ENCODE measurements around the gene DDX10.

Gene DDX10

DNA sequence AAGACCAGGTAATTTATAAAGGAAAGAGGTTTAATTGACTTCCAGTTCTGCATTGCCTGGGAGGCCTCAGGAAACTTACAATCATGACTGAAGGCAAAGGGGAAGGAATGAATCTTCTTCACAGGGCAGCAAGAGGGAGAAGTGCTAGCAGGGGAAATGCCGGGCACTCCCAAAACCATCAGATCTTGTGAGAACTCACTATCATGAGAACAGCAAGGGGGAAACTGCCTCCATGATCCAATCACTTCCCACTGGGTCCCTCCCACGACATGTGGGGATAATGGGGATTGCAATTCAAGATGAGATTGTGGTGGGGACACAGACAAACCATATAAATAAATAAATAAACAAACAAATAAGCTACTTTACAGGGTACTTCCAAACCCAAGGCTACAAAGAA lies 42.5 kb upstream of the DDX10 start:
- Histone ChIP-seq H3K9me3 (no peaks in the 10 kb centered on the region), H3K27ac (no peak overlapping the region), H3K36me3 (no peaks in the 10 kb centered on the region), H3K4me3 (ENCODE audit: low read depth in 1 of 2, low read length in 1 of 2) (no peak overlapping the region), H3K4me1 (ENCODE audit: control insufficient read depth in 1 of 2, insufficient read depth in 1 of 2, low read depth in 1 of 2, low read length in 1 of 2) (no peaks in the 10 kb centered on the region), H3K27me3 (peaks cover 14% of the 10 kb centered on the region)
- TF ChIP-seq, protein P1, sequence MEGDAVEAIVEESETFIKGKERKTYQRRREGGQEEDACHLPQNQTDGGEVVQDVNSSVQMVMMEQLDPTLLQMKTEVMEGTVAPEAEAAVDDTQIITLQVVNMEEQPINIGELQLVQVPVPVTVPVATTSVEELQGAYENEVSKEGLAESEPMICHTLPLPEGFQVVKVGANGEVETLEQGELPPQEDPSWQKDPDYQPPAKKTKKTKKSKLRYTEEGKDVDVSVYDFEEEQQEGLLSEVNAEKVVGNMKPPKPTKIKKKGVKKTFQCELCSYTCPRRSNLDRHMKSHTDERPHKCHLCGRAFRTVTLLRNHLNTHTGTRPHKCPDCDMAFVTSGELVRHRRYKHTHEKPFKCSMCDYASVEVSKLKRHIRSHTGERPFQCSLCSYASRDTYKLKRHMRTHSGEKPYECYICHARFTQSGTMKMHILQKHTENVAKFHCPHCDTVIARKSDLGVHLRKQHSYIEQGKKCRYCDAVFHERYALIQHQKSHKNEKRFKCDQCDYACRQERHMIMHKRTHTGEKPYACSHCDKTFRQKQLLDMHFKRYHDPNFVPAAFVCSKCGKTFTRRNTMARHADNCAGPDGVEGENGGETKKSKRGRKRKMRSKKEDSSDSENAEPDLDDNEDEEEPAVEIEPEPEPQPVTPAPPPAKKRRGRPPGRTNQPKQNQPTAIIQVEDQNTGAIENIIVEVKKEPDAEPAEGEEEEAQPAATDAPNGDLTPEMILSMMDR (IDR thresholded peaks at IDR 0.05) = no peak

DNA sequence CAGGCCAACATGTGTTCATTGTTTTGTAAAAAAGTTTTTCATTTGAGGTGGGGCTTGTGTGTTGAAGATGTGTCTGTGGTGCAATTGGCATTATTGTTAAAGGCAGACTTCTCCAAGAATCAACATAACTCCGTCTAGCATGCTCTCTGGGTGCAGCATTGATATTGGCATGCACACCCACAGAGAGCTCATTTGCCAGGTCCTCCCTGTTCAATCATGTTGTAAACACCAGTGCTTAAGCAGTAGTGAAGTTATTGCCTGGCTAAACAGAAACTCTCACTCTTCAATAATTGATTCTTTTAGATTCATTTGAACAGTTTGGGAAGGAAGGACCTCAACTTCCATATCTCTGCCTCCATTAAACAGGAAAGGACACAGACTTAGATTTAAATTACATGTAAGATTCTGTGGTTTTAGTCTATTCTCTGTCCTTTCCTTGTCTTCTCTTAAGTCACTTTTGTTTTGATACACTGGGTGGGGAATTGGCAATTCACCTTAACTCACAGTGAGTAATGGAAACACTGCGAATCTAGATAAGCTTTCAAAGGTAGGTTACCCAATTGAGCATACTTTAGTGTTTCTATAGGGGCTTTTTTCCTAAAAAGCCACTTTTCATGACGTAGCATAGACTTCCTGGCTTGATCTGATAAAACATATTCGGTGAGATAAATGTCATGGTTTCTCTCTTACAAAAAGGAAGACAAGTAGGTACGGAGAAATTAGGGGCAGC lies 40.5 kb upstream of the DDX10 start:
- Histone ChIP-seq H3K4me1 (ENCODE audit: control insufficient read depth in 1 of 2, insufficient read depth in 1 of 2, low read depth in 1 of 2, low read length in 1 of 2) (no peaks in the 10 kb centered on the region), H3K9me3 (peaks cover 4% of the 10 kb centered on the region), H3K27me3 (no peaks in the 10 kb centered on the region), H3K4me3 (ENCODE audit: low read depth in 1 of 2, low read length in 1 of 2) (no peak overlapping the region), H3K36me3 (no peaks in the 10 kb centered on the region), H3K27ac (no peak overlapping the region)
- TF ChIP-seq, protein P1 (IDR thresholded peaks at IDR 0.05) = no peak

DNA sequence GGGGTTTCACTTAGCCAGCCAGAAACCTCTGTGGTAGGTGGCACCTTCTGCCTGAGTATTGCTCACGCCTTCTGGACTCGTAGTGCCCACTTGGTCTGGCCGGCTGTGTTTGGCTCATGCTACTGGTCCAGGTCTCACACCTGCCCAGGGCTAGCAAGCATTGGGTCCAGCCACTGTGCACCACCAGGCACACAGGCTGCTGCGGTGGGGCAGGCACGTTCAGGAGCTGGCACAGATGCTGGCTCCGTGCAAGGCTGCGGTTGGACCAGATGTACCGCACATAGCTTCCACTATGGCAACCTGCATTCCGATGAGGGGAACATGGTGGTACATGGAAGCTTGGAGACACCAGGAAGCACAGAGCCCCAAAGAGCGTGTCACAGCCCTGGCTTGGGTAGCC lies 36.5 kb upstream of the DDX10 start:
- H3K9me3 ChIP-seq = peaks cover 4% of the 10 kb centered on the region
- no peaks in the 10 kb centered on the region for H3K36me3 ChIP-seq
- TF ChIP-seq, protein P1 (IDR thresholded peaks at IDR 0.05) = no peak
- H3K4me3 ChIP-seq (ENCODE audit: low read depth in 1 of 2, low read length in 1 of 2) = no peak overlapping the region
- H3K27me3 ChIP-seq = no peaks in the 10 kb centered on the region
- H3K27ac ChIP-seq = no peak overlapping the region
- no peaks in the 10 kb centered on the region for H3K4me1 ChIP-seq (ENCODE audit: control insufficient read depth in 1 of 2, insufficient read depth in 1 of 2, low read depth in 1 of 2, low read length in 1 of 2)

DNA sequence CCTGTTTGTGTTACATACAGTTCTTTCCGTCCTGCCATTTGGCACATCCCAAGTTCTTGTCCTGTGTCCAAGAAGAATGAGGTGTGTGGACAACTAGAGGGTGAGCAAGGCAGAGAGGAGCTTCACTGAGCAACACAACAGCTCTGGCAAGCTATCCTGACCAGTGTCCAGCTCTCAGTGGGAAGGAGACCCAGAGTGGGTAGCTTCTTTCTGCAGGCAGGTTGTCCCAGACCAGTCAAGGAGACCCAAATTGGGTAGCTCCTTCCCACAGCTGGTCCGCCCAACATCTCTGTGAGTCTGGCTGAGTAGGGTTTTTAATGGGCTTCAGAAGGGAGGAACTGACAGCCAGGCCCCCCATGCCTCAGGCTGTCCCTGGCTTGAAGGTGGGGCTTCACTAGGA lies 36.1 kb upstream of the DDX10 start:
- peaks cover 4% of the 10 kb centered on the region for H3K9me3 ChIP-seq
- no peaks in the 10 kb centered on the region for H3K27me3 ChIP-seq
- H3K36me3 ChIP-seq = no peaks in the 10 kb centered on the region
- H3K4me1 ChIP-seq (ENCODE audit: control insufficient read depth in 1 of 2, insufficient read depth in 1 of 2, low read depth in 1 of 2, low read length in 1 of 2) = no peaks in the 10 kb centered on the region
- no peak overlapping the region for H3K4me3 ChIP-seq (ENCODE audit: low read depth in 1 of 2, low read length in 1 of 2)
- TF ChIP-seq, protein P1 (IDR thresholded peaks at IDR 0.05) = no peak
- H3K27ac ChIP-seq = no peak overlapping the region

DNA sequence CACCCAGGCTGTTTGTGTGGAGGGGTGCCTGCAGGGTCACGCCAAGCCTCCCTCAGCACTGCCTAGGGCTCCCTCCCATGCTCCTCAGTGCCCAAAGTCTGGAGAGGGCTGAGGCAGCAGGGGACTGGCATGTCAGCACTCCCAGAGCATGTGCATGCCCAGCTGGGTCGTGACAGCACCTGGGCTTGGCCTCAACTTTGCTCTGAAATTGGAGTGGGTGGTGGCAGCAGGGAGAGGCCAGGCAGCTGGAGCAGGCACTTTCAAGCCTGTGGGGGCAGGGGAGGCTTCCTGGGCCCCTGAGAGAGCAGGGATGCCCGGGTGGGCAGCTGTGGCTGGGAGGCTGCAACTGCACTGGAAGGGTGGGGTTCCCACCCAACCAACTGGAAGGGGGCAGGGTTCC lies 35.6 kb upstream of the DDX10 start:
- Histone ChIP-seq H3K9me3 (peaks cover 4% of the 10 kb centered on the region), H3K36me3 (no peaks in the 10 kb centered on the region), H3K27me3 (no peaks in the 10 kb centered on the region), H3K4me1 (ENCODE audit: control insufficient read depth in 1 of 2, insufficient read depth in 1 of 2, low read depth in 1 of 2, low read length in 1 of 2) (no peaks in the 10 kb centered on the region), H3K4me3 (ENCODE audit: low read depth in 1 of 2, low read length in 1 of 2) (no peak overlapping the region), H3K27ac (no peak overlapping the region)
- TF ChIP-seq, protein P1 (IDR thresholded peaks at IDR 0.05) = no peak
